ENCODE results near the gene RER1. TPM values are rescaled to one million over a fixed set of nuclear protein-coding genes. Genes with fewer than 3 reads are reported as not detected.

Gene RER1
- total RNA-seq, 1 experiment from 2014 or later = 110 TPM

GRCh38 chr1:2384130-2384860 is 7.3 kb upstream of the RER1 start:
- Histone ChIP-seq H3K4me1 (ENCODE audit: insufficient read depth, low read length) (no peaks in the 10 kb centered on the region), H3K56ac (ENCODE audit: insufficient read length, low read depth, low read length) (no peak overlapping the region), H3K18ac (ENCODE audit: insufficient read length, low read depth, low read length) (no peak overlapping the region), H3T11ph (ENCODE audit: low read length) (no peak overlapping the region), H2BK5ac (ENCODE audit: insufficient read length, low read length) (no peak overlapping the region), H3K9me3 (ENCODE audit: control insufficient read depth, low read depth, low read length) (no peaks in the 10 kb centered on the region), H2BK20ac (ENCODE audit: low read depth, low read length, poor library complexity, severe bottlenecking) (no peak overlapping the region), H3K14ac (ENCODE audit: insufficient read depth, low read length) (no peak overlapping the region), H4K20me1 (ENCODE audit: control insufficient read depth, insufficient read depth, insufficient read length) (no peaks in the 10 kb centered on the region), H4K8ac (replicated peaks; ENCODE audit: insufficient read length, low read depth, low read length) (no peak overlapping the region), H4K5ac (ENCODE audit: insufficient read length, low read depth, low read length) (no peak overlapping the region), H3K4ac (ENCODE audit: low read depth, low read length) (no peak overlapping the region), H3K79me2 (ENCODE audit: insufficient read depth, low read length) (no peaks in the 10 kb centered on the region), H2BK15ac (ENCODE audit: low read depth, low read length) (no peak overlapping the region), H3K23ac (ENCODE audit: insufficient read length, low read depth, low read length) (no peak overlapping the region), H3K9ac (ENCODE audit: extremely low read depth, insufficient read length, low read length) (no peak overlapping the region), H3K4me2 (ENCODE audit: insufficient read depth, insufficient read length, low read length) (no peak overlapping the region), H2AK5ac (ENCODE audit: insufficient read length, low read length) (no peak overlapping the region), H2BK12ac (ENCODE audit: insufficient read length, low read depth, low read length) (no peak overlapping the region), H2AFZ (ENCODE audit: low read length) (no peak overlapping the region), H3K23me2 (ENCODE audit: insufficient read length, low read depth, low read length, poor library complexity, severe bottlenecking) (no peaks in the 10 kb centered on the region), H4K91ac (ENCODE audit: insufficient read length, low read depth, low read length) (no peak overlapping the region), H3K27ac (ENCODE audit: insufficient read length, low read depth, low read length) (no peak overlapping the region), H2BK120ac (ENCODE audit: low read depth, low read length, poor library complexity, severe bottlenecking) (no peak overlapping the region), H3K79me1 (ENCODE audit: insufficient read depth, low read depth, low read length, poor library complexity, severe bottlenecking) (no peaks in the 10 kb centered on the region), H3K27me3 (ENCODE audit: insufficient read depth, low read length) (no peaks in the 10 kb centered on the region)
- TF ChIP-seq CTCF (conservative IDR thresholded peaks at IDR 0.05) = no peak
- Mint-ChIP-seq H3K27me3 (ENCODE audit: low read depth) (no peaks in the 10 kb centered on the region; the same call in 1 of the 2 replicates), H3K36me3 (ENCODE audit: insufficient read depth in 1 of 3, low read depth in 3 of 3) (peaks cover 0 to 11% (median 0%) of the 10 kb centered on the region in 3 experiments; a peak in 3 of 7 replicates), H3K9me3 (no peaks in the 10 kb centered on the region), H3K27ac (0 out of 7 replicates have a peak overlapping the region, but pooled peaks of 1 of the 3 experiments have one; percentile 9), H3K4me3 (no peak overlapping the region), H3K4me1 (peaks cover 3 to 4% of the 10 kb centered on the region in 2 experiments; a peak in 1 of 4 replicates)
- no CpG with 5 or more reads among the region's 21 CpGs for WGBS (ENCODE audit: extremely low coverage, insufficient read length, low lambda C conversion rate)
- no peak for DNase-seq
